ENCODE results near the gene ERN1. TPM values are rescaled to one million over a fixed set of nuclear protein-coding genes. Genes with fewer than 3 reads are reported as not detected.
A peak's percentile ranks its signal among the peaks of the same experiment; 100 is the strongest.

Gene ERN1
- total and polyA plus RNA-seq, 2 of the 13 experiments (the other 11 are each of a cell fraction or from before 2014, with no cell fraction given) = 6.0 to 12.7 TPM

DNA sequence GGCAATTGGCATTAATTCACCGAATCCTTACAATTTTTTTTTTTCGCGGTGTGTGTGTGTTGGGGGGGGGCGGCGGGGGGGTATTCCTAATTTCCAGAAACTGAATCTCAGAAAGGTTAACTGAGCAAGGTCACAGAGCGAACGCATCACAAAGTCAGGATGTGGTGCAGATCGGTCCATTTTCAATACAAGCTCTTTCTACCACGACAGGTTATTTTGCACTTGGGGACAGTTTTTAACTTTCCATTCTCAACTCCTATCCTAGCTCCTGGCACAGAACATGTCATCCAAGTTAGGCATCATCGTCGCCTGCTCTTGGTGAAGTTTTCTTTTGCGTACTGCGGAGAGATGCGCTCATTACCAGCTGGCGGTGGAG is 15.4 kb upstream of the ERN1 start:
- H3K9me3 ChIP-seq (ENCODE audit: low read length) = no peaks in the 10 kb centered on the region
- H4K20me1 ChIP-seq (ENCODE audit: insufficient read depth, low read length) = no peaks in the 10 kb centered on the region
- intact Hi-C loops (cut with micrococcal nuclease; ENCODE audit: unreplicated experiment) (loop anchor here (5.0 kb wide), 2 partner anchors 117 to 137 kb away; partner anchors contain the start of gene TEX2), in situ Hi-C loops (cut with HindIII; ENCODE audit: extremely low pct_ligation_motif_present, low pct_unique_long_range_greater_than_20kb) (loop anchor here (5.0 kb wide), 2 partner anchors 37 to 117 kb away; partner anchors contain the start of gene TEX2)
- no peak overlapping the region for H2AFZ ChIP-seq (ENCODE audit: low read length)
- H3K4me3 ChIP-seq (replicated peaks in 1 of 3; ENCODE audit: insufficient read depth in 1 of 3, low read depth in 2 of 3, low read length in 3 of 3) = peak overlapping the region; percentile 58 to 86 (median 84); a peak in 5 of 6 replicates
- H3K9ac ChIP-seq (ENCODE audit: insufficient read depth, low read depth, low read length) = peak overlapping the region; percentile 81
- POLR2A ChIA-PET = interaction anchor here (0.6 to 7.1 kb wide), 59 partner anchors 8 to 524 kb away, joined by 3 to 138 read pairs (median 6); partner anchors contain the start of genes CCDC47, CEP95, DDX42 and DDX5
- H3K27ac ChIP-seq (ENCODE audit: extremely low read length, insufficient read depth, low read length) = peak overlapping the region; percentile 88
- under 1% methylated on average over 15 of the region's 15 CpGs for WGBS (ENCODE audit: low lambda C conversion rate)
- no peak for DNase-seq (ENCODE audit: low spot score)
- no peak for ATAC-seq
- H3K4me1 ChIP-seq (ENCODE audit: insufficient read depth, low read length) = peaks cover 50% of the 10 kb centered on the region
- H3K36me3 ChIP-seq (replicated peaks in 1 of 2; ENCODE audit: control insufficient read depth in 1 of 2, insufficient read depth in 2 of 2, low read length in 2 of 2) = no peaks in the 10 kb centered on the region; a peak in 2 of 5 replicates
- CTCF ChIA-PET (ENCODE audit: low intra/inter-chr PET ratio, low total read pairs) = no interaction called here
- no peak for FAIRE-seq
- H3K4me2 ChIP-seq (ENCODE audit: low read depth, low read length) = peak overlapping the region; percentile 90
- no TSS peak for BruUV-seq (replicated peaks)
- H3K27me3 ChIP-seq (ENCODE audit: control insufficient read depth in 1 of 2, insufficient read depth in 2 of 2, low read length in 2 of 2) = no peaks in the 10 kb centered on the region; a peak in 1 of 5 replicates
- peaks cover 20% of the 10 kb centered on the region for H3K79me2 ChIP-seq (ENCODE audit: insufficient read depth, low read length)
- peak; percentile 4 for TF ChIP-seq HNRNPK (IDR thresholded peaks at IDR 0.05; ENCODE audit: low read depth, low read length, poor library complexity, severe bottlenecking)
- 0 out of 2 replicates have a peak, but pooled peaks have one; percentile 48 for TF ChIP-seq GZF1 (CRISPR knock-in tag; IDR thresholded peaks at IDR 0.05)
- no peak for TF ChIP-seq KDM3A (CRISPR knock-in tag; IDR thresholded peaks at IDR 0.05; ENCODE audit: low read depth)
- TF ChIP-seq, protein P1, sequence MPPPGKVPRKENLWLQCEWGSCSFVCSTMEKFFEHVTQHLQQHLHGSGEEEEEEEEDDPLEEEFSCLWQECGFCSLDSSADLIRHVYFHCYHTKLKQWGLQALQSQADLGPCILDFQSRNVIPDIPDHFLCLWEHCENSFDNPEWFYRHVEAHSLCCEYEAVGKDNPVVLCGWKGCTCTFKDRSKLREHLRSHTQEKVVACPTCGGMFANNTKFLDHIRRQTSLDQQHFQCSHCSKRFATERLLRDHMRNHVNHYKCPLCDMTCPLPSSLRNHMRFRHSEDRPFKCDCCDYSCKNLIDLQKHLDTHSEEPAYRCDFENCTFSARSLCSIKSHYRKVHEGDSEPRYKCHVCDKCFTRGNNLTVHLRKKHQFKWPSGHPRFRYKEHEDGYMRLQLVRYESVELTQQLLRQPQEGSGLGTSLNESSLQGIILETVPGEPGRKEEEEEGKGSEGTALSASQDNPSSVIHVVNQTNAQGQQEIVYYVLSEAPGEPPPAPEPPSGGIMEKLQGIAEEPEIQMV (CRISPR knock-in tag; IDR thresholded peaks at IDR 0.05; ENCODE audit: low read depth) = peak; percentile 88; the same call in 1 of the 2 replicates
- no peak for TF ChIP-seq ZNF747 (CRISPR knock-in tag; IDR thresholded peaks at IDR 0.05; ENCODE audit: borderline replicate concordance)
- no peak for TF ChIP-seq SATB2 (CRISPR knock-in tag; IDR thresholded peaks at IDR 0.05)
- TF ChIP-seq SP5 (CRISPR knock-in tag; IDR thresholded peaks at IDR 0.05; ENCODE audit: borderline replicate concordance, low read depth) = no peak
- TF ChIP-seq, protein P2, sequence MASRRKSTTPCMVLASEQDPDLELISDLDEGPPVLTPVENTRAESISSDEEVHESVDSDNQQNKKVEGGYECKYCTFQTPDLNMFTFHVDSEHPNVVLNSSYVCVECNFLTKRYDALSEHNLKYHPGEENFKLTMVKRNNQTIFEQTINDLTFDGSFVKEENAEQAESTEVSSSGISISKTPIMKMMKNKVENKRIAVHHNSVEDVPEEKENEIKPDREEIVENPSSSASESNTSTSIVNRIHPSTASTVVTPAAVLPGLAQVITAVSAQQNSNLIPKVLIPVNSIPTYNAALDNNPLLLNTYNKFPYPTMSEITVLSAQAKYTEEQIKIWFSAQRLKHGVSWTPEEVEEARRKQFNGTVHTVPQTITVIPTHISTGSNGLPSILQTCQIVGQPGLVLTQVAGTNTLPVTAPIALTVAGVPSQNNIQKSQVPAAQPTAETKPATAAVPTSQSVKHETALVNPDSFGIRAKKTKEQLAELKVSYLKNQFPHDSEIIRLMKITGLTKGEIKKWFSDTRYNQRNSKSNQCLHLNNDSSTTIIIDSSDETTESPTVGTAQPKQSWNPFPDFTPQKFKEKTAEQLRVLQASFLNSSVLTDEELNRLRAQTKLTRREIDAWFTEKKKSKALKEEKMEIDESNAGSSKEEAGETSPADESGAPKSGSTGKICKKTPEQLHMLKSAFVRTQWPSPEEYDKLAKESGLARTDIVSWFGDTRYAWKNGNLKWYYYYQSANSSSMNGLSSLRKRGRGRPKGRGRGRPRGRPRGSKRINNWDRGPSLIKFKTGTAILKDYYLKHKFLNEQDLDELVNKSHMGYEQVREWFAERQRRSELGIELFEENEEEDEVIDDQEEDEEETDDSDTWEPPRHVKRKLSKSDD (CRISPR knock-in tag; IDR thresholded peaks at IDR 0.05; ENCODE audit: low read depth) = no peak
- TF ChIP-seq MAZ (IDR thresholded peaks at IDR 0.05; ENCODE audit: borderline replicate concordance, low read depth, low read length) = 0 out of 2 replicates have a peak, but pooled peaks have one; percentile 5
- no peak for TF ChIP-seq MAZ (CRISPR knock-in tag; IDR thresholded peaks at IDR 0.05; ENCODE audit: low read depth)
- TF ChIP-seq CHD2 (IDR thresholded peaks at IDR 0.05; ENCODE audit: low read depth, low read length) = no peak
- TF ChIP-seq ZNF709 (CRISPR knock-in tag; IDR thresholded peaks at IDR 0.05) = no peak
- no peak for TF ChIP-seq ZBTB20 (CRISPR knock-in tag; IDR thresholded peaks at IDR 0.05; ENCODE audit: borderline replicate concordance, low read depth)
- TF ChIP-seq, protein P3, sequence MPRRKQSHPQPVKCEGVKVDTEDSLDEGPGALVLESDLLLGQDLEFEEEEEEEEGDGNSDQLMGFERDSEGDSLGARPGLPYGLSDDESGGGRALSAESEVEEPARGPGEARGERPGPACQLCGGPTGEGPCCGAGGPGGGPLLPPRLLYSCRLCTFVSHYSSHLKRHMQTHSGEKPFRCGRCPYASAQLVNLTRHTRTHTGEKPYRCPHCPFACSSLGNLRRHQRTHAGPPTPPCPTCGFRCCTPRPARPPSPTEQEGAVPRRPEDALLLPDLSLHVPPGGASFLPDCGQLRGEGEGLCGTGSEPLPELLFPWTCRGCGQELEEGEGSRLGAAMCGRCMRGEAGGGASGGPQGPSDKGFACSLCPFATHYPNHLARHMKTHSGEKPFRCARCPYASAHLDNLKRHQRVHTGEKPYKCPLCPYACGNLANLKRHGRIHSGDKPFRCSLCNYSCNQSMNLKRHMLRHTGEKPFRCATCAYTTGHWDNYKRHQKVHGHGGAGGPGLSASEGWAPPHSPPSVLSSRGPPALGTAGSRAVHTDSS (CRISPR knock-in tag; conservative IDR thresholded peaks at IDR 0.05) = no peak
- TF ChIP-seq SMC3 (IDR thresholded peaks at IDR 0.05; ENCODE audit: low read length) = no peak
- TF ChIP-seq REXO4 (CRISPR knock-in tag; IDR thresholded peaks at IDR 0.05; ENCODE audit: borderline replicate concordance) = no peak
- TF ChIP-seq, protein P4, sequence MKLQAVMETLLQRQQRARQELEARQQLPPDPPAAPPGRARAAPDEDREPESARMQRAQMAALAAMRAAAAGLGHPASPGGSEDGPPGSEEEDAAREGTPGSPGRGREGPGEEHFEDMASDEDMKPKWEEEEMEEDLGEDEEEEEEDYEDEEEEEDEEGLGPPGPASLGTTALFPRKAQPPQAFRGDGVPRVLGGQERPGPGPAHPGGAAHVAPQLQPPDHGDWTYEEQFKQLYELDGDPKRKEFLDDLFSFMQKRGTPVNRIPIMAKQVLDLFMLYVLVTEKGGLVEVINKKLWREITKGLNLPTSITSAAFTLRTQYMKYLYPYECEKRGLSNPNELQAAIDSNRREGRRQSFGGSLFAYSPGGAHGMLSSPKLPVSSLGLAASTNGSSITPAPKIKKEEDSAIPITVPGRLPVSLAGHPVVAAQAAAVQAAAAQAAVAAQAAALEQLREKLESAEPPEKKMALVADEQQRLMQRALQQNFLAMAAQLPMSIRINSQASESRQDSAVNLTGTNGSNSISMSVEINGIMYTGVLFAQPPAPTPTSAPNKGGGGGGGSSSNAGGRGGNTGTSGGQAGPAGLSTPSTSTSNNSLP (IDR thresholded peaks at IDR 0.05; ENCODE audit: low read depth, low read length) = no peak
- TF ChIP-seq SOX5 (CRISPR knock-in tag; IDR thresholded peaks at IDR 0.05; ENCODE audit: borderline replicate concordance) = 0 out of 2 replicates have a peak, but pooled peaks have one; percentile 54

Measured in HepG2 (cell line).